H1 (cell line): ENCODE measurements around the gene NOS3. TPM values are rescaled to one million over a fixed set of nuclear protein-coding genes. Genes with fewer than 3 reads are reported as not detected.

Experiments
- CTCF ChIA-PET: fragments of 300-600 bp; sonication (Branson Sonifier 250); formaldehyde crosslinking; loops from one replicate; lab custom pipeline; 2021; ENCODE audit not compliant: partially characterized antibody; lab: Charles Lee
- POLR2A ChIA-PET: fragments of 300-600 bp; sonication (Branson Sonifier 250); formaldehyde crosslinking; loops from one replicate; lab custom pipeline; 2021; ENCODE audit warnings: inconsistent platforms; ENCODE audit not compliant: partially characterized antibody; lab: Charles Lee
- DNase-seq, 2 experiments: peaks; one replicate each; pipeline versions ENCODE4 v3.0.0 to v3.0.0-alpha.2; 2010 to 2022; ENCODE audit warnings: low spot score in 2 of 2, low read depth in 1 of 2, mixed read lengths in 1 of 2
- FAIRE-seq: peaks from 2 replicates; lab custom pipeline; 2011; peaks lifted over from hg19 to GRCh38; lab: Jason Lieb, UNC
- H2AFZ ChIP-seq: 2 replicates; pipeline ENCODE4 v1.8.1; 2012; ENCODE audit warnings: low read length, inconsistent platforms
- H2AK5ac ChIP-seq: 2 replicates; pipeline ENCODE4 v1.6.1; 2013; ENCODE audit warnings: low read depth, low read length
- H2BK120ac ChIP-seq: replicated peaks from 2 replicates; pipeline ENCODE3; 2013; ENCODE audit warnings: low read depth, low read length, inconsistent platforms
- H2BK12ac ChIP-seq: 2 replicates; pipeline ENCODE4 v1.6.1; 2013; ENCODE audit warnings: low read depth, low read length
- H2BK15ac ChIP-seq: 2 replicates; pipeline ENCODE4 v1.6.1; 2013; ENCODE audit warnings: low read length
- H2BK20ac ChIP-seq: 2 replicates; pipeline ENCODE4 v1.6.1; 2013; ENCODE audit warnings: low read length
- H2BK5ac ChIP-seq: 2 replicates; pipeline ENCODE4 v1.6.1; 2013; ENCODE audit warnings: low read depth, low read length
- H3K14ac ChIP-seq: 2 replicates; pipeline ENCODE4 v1.6.1; 2013; ENCODE audit warnings: inconsistent platforms; ENCODE audit not compliant: insufficient read length
- H3K18ac ChIP-seq: 2 replicates; pipeline ENCODE4 v1.6.1; 2013; ENCODE audit warnings: low read length; ENCODE audit errors: extremely low read depth
- H3K23ac ChIP-seq: 2 replicates; pipeline ENCODE4 v1.6.1; 2013; ENCODE audit warnings: inconsistent platforms; ENCODE audit not compliant: insufficient read length
- H3K23me2 ChIP-seq: 2 replicates; pipeline ENCODE4 v1.6.1; 2013; ENCODE audit warnings: low read depth, low read length
- H3K27ac ChIP-seq: 2 replicates; pipeline ENCODE4 v1.6.1; 2011; ENCODE audit warnings: low read depth, low read length, inconsistent platforms
- H3K27me3 ChIP-seq, 4 experiments: replicated peaks in 1 of 4; 1 replicate in 1 of 4; 2 replicates in 3 of 4; pipeline versions ENCODE4 v1.6.1 to v1.8.1; 2011 to 2013; ENCODE audit warnings: low read length in 3 of 4, mild to moderate bottlenecking in 3 of 4, inconsistent platforms in 2 of 4, mixed read lengths in 2 of 4, moderate library complexity in 1 of 4; ENCODE audit not compliant: control insufficient read depth in 3 of 4, insufficient read depth in 3 of 4; ENCODE audit errors: extremely low read depth in 1 of 4
- H3K36me3 ChIP-seq, 4 experiments: 2 replicates each; pipeline versions ENCODE4 v1.6.1 to v1.8.1; 2011 to 2013; ENCODE audit warnings: mild to moderate bottlenecking in 4 of 4, low read length in 3 of 4, moderate library complexity in 2 of 4, control low read depth in 1 of 4, inconsistent platforms in 1 of 4; ENCODE audit not compliant: insufficient read depth in 4 of 4, control insufficient read depth in 2 of 4
- H3K4ac ChIP-seq: replicated peaks from 2 replicates; pipeline ENCODE3; 2013; ENCODE audit warnings: low read length, low read depth, mixed read lengths, inconsistent platforms; ENCODE audit not compliant: insufficient read length
- H3K4me1 ChIP-seq, 4 experiments: replicated peaks in 1 of 4; 1 replicate in 1 of 4; 2 replicates in 3 of 4; pipeline versions ENCODE4 v1.6.1 to v1.8.1; 2011 to 2013; ENCODE audit warnings: low read length in 3 of 4, inconsistent platforms in 2 of 4, mixed read lengths in 1 of 4; ENCODE audit not compliant: insufficient read depth in 4 of 4, control insufficient read depth in 3 of 4
- H3K4me2 ChIP-seq, 2 experiments: 2 replicates each; pipeline versions ENCODE4 v1.6.1 to v1.8.1; 2011 to 2013; ENCODE audit warnings: low read depth in 2 of 2, low read length in 2 of 2, control low read depth in 1 of 2, inconsistent platforms in 1 of 2, mild to moderate bottlenecking in 1 of 2; ENCODE audit not compliant: insufficient read depth in 1 of 2
- H3K4me3 ChIP-seq, 4 experiments: fragments of 200-600, 300-600 bp in 1 of 4; sonication (generic), shearing (Covaris generic), sonication (Bioruptor Twin) in 1 of 4; 2 replicates each; pipeline versions ENCODE4 v1.5.1 to v1.8.1; 2011 to 2016; ENCODE audit warnings: low read length in 4 of 4, low read depth in 3 of 4, control low read depth in 2 of 4, inconsistent platforms in 2 of 4, mild to moderate bottlenecking in 2 of 4, mixed read lengths in 1 of 4, moderate library complexity in 1 of 4; ENCODE audit not compliant: insufficient read depth in 2 of 4; ENCODE audit errors: extremely low read depth in 1 of 4
- H3K56ac ChIP-seq: replicated peaks from 2 replicates; pipeline ENCODE3; 2013; ENCODE audit warnings: low read depth, mild to moderate bottlenecking, mixed read lengths, low read length, inconsistent platforms; ENCODE audit not compliant: insufficient read length
- H3K79me1 ChIP-seq: 2 replicates; pipeline ENCODE4 v1.6.1; 2013; ENCODE audit warnings: low read depth, low read length, control low read depth
- H3K79me2 ChIP-seq, 2 experiments: 2 replicates each; pipeline versions ENCODE4 v1.6.1 to v1.8.1; 2012 to 2013; ENCODE audit warnings: low read length in 2 of 2, mild to moderate bottlenecking in 2 of 2, inconsistent platforms in 1 of 2; ENCODE audit not compliant: insufficient read depth in 2 of 2, control insufficient read depth in 1 of 2
- H3K9ac ChIP-seq, 4 experiments: replicated peaks in 1 of 4; 1 replicate in 1 of 4; 2 replicates in 3 of 4; pipeline versions ENCODE4 v1.6.1 to v1.8.1; 2011 to 2013; ENCODE audit warnings: low read depth in 3 of 4, low read length in 3 of 4, control low read depth in 2 of 4, mild to moderate bottlenecking in 2 of 4, moderate library complexity in 2 of 4, inconsistent platforms in 1 of 4; ENCODE audit errors: extremely low read depth in 1 of 4
- H3K9me3 ChIP-seq, 2 experiments: 2 replicates each; pipeline versions ENCODE4 v1.6.1 to v1.8.1; 2012 to 2013; ENCODE audit warnings: mild to moderate bottlenecking in 2 of 2, moderate library complexity in 2 of 2, control low read depth in 1 of 2, inconsistent platforms in 1 of 2, low read depth in 1 of 2, low read length in 1 of 2, mixed read lengths in 1 of 2; ENCODE audit not compliant: insufficient read depth in 2 of 2
- H4K20me1 ChIP-seq, 2 experiments: replicated peaks in 1 of 2; 2 replicates each; pipeline versions ENCODE3 to v1.8.1; 2011 to 2013; ENCODE audit warnings: inconsistent platforms in 2 of 2, low read length in 2 of 2, mild to moderate bottlenecking in 1 of 2; ENCODE audit not compliant: insufficient read depth in 2 of 2, control insufficient read depth in 1 of 2
- H4K5ac ChIP-seq: 2 replicates; pipeline ENCODE4 v1.6.1; 2013; ENCODE audit warnings: low read length, low read depth, mixed read lengths, inconsistent platforms; ENCODE audit not compliant: insufficient read length
- H4K8ac ChIP-seq: 2 replicates; pipeline ENCODE4 v1.8.0; 2013; ENCODE audit warnings: mild to moderate bottlenecking, moderate library complexity, low read length, inconsistent platforms; ENCODE audit not compliant: insufficient read depth; ENCODE audit errors: extremely low read depth
- H4K91ac ChIP-seq: replicated peaks from 2 replicates; pipeline ENCODE3; 2013; ENCODE audit warnings: low read length, mixed read lengths, inconsistent platforms; ENCODE audit not compliant: insufficient read length
- CBX5 ChIP-seq: fragments of 300-800, 300-1000 bp; sonication (generic); IDR thresholded peaks from 2 replicates; pipeline ENCODE4 v1.7.1; 2016; ENCODE audit warnings: antibody characterized with exemption, low read length, low read depth
- RAD21 ChIP-seq, 2 experiments: IDR thresholded peaks in 1 of 2; conservative IDR thresholded peaks in 1 of 2; 2 replicates each; pipeline ENCODE4 v1.6.1; 2011; ENCODE audit warnings: low read depth in 2 of 2, low read length in 2 of 2, improper control_type of control experiment in 1 of 2, inconsistent platforms in 1 of 2, mild to moderate bottlenecking in 1 of 2, moderate library complexity in 1 of 2
- SIX5 ChIP-seq: IDR thresholded peaks from 2 replicates; pipeline ENCODE4 v1.6.1; 2011; ENCODE audit warnings: mild to moderate bottlenecking, low read depth, low read length
- WGBS, 2 experiments: shearing (Covaris generic) in 1 of 2; methylation state at CpG; one replicate each; pipeline versions ENCODE4 v1.1.6 to v1.1.7; 2013 to 2015; ENCODE audit warnings: low lambda C conversion rate in 2 of 2, mixed read lengths in 2 of 2, inconsistent platforms in 1 of 2, low coverage in 1 of 2, missing lambda C conversion rate in 1 of 2; ENCODE audit not compliant: insufficient replicate concordance in 2 of 2, insufficient coverage in 1 of 2, insufficient read length in 1 of 2; ENCODE audit errors: extremely low coverage in 1 of 2, missing lambda C conversion rate in 1 of 2; 5-methylcytosine and 5-hydroxymethylcytosine counted together
- polyA plus RNA-seq, 7 experiments: library from polyadenylated mRNA; depleted of rRNA in 3 of 7; stranded (reverse) in 5 of 7; unstranded in 2 of 7; fragments of >200 nt in 5 of 7; fragments of 200-250 nt in 2 of 7; gene quantifications; 1 replicate in 5 of 7; 2 replicates in 1 of 7; 4 replicates in 1 of 7; pipeline versions ENCODE4 v1.2.1 to v1.2.3, GENCODE V29; 2011 to 2013; ENCODE audit warnings: missing spikeins in 2 of 7, mixed read lengths in 2 of 7
- total RNA-seq: library from RNA; stranded (reverse); fragmentation: NEBNext Ultra II Directional; extraction: Animal tissue kit (Norgen Biotek cat#: 25700); gene quantifications from 2 replicates; pipeline ENCODE4 v1.2.1, GENCODE V29; 2021
- TF ChIP-seq, protein P1 (sequence below), 3 experiments: IDR thresholded peaks; 1 replicate in 2 of 3; 2 replicates in 1 of 3; pipeline versions ENCODE4 v1.5.1 to v1.6.1; 2011; ENCODE audit warnings: low read length in 3 of 3, mild to moderate bottlenecking in 3 of 3, inconsistent platforms in 2 of 3, low read depth in 1 of 3, moderate library complexity in 1 of 3; ENCODE audit not compliant: insufficient read depth in 1 of 3; ENCODE audit errors: control extremely low read depth in 1 of 3

Gene NOS3
- total and polyA plus RNA-seq, 2 of the 8 experiments (the other 6 are each of a cell fraction or from before 2014, with no cell fraction given): 4.4 to 16.2 TPM

DNA sequence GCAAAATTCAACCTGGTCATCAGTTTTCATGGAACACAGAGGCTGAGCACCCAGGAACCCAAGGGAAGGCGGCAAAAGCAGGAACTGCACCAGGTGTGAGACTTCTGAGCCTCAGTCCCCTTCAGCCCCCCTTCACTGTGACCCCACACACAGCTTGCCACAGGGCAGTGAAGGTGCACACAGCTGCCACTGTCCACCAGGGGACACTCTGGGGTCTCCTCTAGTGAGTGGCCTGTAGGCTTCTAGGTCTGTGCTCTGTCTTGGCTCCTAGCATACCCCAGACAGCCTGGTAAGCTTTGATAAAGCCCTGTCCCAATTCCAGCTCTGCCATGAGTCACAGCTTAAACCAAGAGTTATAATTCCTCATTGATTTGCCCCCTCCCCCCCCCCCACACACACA is 24.8 kb upstream of the NOS3 start:
- no peaks in the 10 kb centered on the region for H4K20me1 ChIP-seq
- ChIA-PET CTCF (interaction anchor here (0.8 to 27.0 kb wide), 15 partner anchors 2 to 146 kb away, joined by 3 to 797 read pairs (median 13); partner anchors contain the start of genes KCNH2 and NOS3), POLR2A (interaction anchor here (1.8 to 1.9 kb wide), 2 partner anchors 9 to 11 kb away, joined by 6 read pairs; no protein-coding TSS in a partner anchor)
- H2BK120ac ChIP-seq: no peak overlapping the region
- no peak overlapping the region for H3K4ac ChIP-seq
- peaks cover 3% of the 10 kb centered on the region; the same call in 1 of the 2 replicates for H3K23me2 ChIP-seq
- H3K79me2 ChIP-seq: no peaks in the 10 kb centered on the region
- no peak overlapping the region for H3K14ac ChIP-seq
- H4K91ac ChIP-seq: no peak overlapping the region
- 77% methylated on average over 1 of the region's 1 CpG; no CpG with 5 or more reads in 1 of the 2 experiments for WGBS, 2 experiments
- no peaks in the 10 kb centered on the region for H3K36me3 ChIP-seq
- no peak overlapping the region for H3K23ac ChIP-seq
- no peak overlapping the region for H3K56ac ChIP-seq
- DNase-seq (no peak), FAIRE-seq (no peak)
- no peak overlapping the region for H2BK12ac ChIP-seq
- H3K4me2 ChIP-seq: no peak overlapping the region
- H2BK20ac ChIP-seq: no peak overlapping the region
- no peaks in the 10 kb centered on the region for H3K79me1 ChIP-seq
- H3K4me1 ChIP-seq: peaks cover 2 to 22% (median 14%) of the 10 kb centered on the region in 4 experiments
- no peak overlapping the region for H2AFZ ChIP-seq
- H3K9me3 ChIP-seq: no peaks in the 10 kb centered on the region
- H3K9ac ChIP-seq: no peak overlapping the region
- no peak overlapping the region for H2BK5ac ChIP-seq
- no peak overlapping the region for H4K5ac ChIP-seq
- no peak overlapping the region for H3K27ac ChIP-seq
- no peak overlapping the region for H2AK5ac ChIP-seq
- H2BK15ac ChIP-seq: 0 out of 2 replicates have a peak overlapping the region, but pooled peaks have one; percentile 61
- no peaks in the 10 kb centered on the region; a peak in 1 of 7 replicates for H3K27me3 ChIP-seq
- H3K18ac ChIP-seq: no peak overlapping the region
- no peak overlapping the region for H4K8ac ChIP-seq
- no peak for TF ChIP-seq CBX5
- TF ChIP-seq SIX5: no peak
- peak; percentile 50 to 64 for TF ChIP-seq RAD21 (IDR thresholded peaks at IDR 0.05 in 1 of 2, conservative IDR thresholded peaks at IDR 0.05 in 1 of 2; ENCODE audit: low read depth in 2 of 2, low read length in 2 of 2)
- TF ChIP-seq, protein P1, sequence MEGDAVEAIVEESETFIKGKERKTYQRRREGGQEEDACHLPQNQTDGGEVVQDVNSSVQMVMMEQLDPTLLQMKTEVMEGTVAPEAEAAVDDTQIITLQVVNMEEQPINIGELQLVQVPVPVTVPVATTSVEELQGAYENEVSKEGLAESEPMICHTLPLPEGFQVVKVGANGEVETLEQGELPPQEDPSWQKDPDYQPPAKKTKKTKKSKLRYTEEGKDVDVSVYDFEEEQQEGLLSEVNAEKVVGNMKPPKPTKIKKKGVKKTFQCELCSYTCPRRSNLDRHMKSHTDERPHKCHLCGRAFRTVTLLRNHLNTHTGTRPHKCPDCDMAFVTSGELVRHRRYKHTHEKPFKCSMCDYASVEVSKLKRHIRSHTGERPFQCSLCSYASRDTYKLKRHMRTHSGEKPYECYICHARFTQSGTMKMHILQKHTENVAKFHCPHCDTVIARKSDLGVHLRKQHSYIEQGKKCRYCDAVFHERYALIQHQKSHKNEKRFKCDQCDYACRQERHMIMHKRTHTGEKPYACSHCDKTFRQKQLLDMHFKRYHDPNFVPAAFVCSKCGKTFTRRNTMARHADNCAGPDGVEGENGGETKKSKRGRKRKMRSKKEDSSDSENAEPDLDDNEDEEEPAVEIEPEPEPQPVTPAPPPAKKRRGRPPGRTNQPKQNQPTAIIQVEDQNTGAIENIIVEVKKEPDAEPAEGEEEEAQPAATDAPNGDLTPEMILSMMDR (IDR thresholded peaks at IDR 0.05; ENCODE audit: control extremely low read depth in 1 of 3, insufficient read depth in 1 of 3, low read depth in 1 of 3, low read length in 3 of 3): peak in 2 of 3 experiments; percentile 68 to 81; a peak in 3 of 4 replicates
- TF ChIP-seq, all 59 proteins: peak for 2
- no peak overlapping the region for H3K4me3 ChIP-seq
